HG02571 (cell line): Measurements from ENCODE around the gene OR2H2.

Experiments
- ATAC-seq: cut with Tn5 transposase; IDR thresholded peaks from one replicate; pipeline ENCODE4 v1.9.1; 2021; ENCODE audit warnings: mild to moderate bottlenecking, moderate library complexity; ENCODE audit not compliant: unreplicated experiment

Gene OR2H2

DNA sequence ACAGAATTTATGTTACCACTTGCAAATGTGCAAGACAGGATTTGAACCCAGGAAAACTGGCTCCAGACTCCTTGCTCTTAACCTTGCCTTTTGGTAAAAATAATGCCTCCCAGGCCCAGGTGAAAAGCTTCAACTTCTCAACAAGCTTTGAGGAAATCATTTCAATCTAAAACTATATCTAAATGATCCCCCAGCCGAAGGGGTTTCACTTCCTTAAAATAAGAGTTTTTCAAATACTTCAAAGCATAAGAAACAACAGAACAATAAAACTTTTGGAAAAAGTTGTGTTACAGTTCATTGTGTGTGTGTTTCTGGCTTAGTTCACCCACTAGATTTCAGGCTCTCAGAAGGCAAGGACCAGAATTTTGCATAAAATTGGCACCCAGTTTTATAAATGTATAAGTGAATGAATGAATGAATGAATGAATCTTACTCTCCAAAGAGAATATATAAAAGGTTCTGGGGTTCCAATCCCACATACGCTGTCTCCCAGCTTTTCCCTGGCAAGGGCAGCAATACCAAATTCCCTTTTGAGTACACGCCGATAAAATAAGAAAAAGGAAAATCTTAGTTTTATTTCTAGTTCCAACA, 5.4 kb downstream of the OR2H2 start:
- ATAC-seq = no peak

DNA sequence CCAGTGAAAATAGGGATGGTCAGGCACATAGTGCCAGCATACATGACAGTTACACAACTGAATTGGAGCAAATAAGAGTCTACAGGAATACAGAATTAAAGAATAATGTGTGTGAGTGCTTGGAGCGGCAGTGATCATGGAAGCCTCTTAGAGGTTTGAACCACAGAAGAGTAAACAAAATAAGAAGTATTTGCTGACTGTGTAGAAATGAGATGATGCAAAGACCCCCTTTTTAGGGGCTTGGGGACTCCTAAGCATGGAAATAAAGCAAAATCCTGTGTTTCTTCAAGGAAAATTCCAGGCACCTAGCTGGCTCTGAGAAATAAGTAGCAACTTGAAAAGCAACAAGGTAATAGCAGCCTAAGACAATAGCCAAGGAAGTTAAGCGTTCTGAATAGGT, 6.8 kb downstream of the OR2H2 start:
- ATAC-seq = no peak

DNA sequence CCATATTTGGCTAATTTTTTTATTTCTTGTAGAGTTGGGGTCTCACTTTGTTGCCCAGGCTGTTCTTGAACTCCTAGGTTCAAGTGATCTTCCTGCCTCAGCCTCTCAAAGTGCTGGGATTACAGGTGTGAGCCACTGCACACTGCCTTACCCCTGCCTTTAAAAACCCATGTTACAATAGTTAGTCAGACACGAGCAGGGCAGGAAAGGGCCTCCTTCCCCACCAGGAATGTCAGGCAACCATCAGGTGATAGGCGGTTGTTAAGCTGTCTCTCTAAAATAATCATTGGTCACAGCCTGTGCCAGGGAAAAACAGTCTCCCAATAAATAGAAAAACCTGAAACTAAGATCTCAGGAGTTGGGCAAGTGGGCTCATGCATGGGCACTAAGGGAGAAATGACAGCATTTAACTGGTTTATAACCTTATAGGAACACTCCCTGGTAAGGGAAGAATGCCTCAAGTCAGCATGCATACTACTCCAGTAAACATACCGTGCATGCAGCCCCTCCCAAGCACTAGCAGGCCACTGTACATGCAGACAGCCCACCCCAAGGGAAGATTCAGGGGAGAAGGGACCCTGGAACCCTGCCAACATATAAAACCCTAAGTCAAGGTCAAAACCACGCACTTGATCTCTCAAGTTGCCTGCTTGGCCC, 8.4 kb downstream of the OR2H2 start:
- ATAC-seq = no peak

DNA sequence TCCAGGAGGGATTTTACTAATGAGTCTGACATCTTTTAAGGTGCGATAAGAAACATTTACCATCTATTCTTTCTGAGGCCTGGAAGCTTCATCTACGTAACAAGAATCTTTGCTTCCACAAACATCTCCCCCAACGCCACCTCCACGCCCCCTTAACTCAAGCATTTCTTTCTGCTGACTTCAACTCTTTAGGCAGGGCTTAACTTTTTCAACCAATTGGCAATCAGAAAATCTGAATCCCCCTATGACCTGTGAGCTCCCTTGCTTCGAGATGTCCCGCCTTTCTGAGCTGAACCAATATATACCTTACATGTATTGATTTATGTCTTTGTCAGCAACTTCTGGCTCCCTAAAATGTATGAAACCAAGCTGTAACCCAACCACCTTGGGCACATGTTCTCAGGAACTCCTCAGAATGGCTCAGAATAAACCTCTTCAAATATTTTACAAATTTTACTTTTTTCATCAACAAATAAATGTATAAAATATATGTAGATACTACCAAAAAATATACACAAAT, 11.5 kb downstream of the OR2H2 start:
- ATAC-seq = no peak

GRCh38 chr6:29597184-29597583, 12.3 kb downstream of the OR2H2 start:
- no peak for ATAC-seq

- ATAC-seq = no peak
These were observed 13.3 kb downstream of the OR2H2 start for GRCh38 chr6:29598172-29598747.

- no peak for ATAC-seq
These were observed 17.8 kb downstream of the OR2H2 start for GRCh38 chr6:29602564-29603361.

GRCh38 chr6:29603456-29603855, 18.5 kb downstream of the OR2H2 start:
- ATAC-seq = no peak

GRCh38 chr6:29603930-29604329, 19.0 kb downstream of the OR2H2 start:
- no peak for ATAC-seq

DNA sequence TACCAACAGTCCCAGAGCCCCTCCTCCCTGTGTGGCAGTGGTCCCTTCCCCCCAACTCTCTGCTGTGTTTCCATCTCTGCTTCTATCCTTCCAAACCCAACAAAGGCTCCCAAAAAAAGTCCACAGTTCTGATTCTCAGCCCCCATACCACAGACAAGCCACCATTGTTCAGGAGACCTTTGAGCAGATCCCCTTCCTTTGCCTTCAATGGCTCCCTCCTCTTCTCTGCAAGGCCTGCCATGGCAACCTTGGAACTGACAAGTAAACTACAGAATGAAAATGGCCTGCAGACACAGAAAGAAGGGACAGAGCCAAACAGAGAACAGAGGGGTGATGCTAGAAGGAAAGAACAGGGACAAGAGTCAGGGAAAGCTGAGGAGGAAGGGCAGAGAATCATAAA, 23.2 kb downstream of the OR2H2 start:
- no peak for ATAC-seq

- ATAC-seq = no peak
These were observed 25.6 kb downstream of the OR2H2 start for GRCh38 chr6:29610540-29610939.

DNA sequence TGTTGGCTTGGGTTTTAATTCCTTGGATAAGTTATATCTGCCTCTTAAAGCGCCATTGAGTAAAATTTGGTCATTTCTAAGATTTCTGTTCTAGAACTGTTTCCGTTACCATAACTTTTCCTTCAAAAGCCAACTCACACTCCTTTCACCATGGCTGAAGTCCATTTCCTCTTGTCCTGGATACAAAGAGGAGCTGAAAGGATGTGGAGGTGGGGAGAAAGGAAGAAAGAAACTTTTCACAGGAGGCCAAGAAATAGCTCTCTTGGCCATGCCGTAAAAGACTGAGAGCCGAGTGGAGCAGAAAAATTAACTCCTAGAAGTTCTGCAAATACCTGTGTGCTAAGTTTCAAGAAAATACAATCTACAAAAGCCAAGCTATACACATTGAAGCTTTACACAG, 26.5 kb downstream of the OR2H2 start:
- ATAC-seq = no peak

DNA sequence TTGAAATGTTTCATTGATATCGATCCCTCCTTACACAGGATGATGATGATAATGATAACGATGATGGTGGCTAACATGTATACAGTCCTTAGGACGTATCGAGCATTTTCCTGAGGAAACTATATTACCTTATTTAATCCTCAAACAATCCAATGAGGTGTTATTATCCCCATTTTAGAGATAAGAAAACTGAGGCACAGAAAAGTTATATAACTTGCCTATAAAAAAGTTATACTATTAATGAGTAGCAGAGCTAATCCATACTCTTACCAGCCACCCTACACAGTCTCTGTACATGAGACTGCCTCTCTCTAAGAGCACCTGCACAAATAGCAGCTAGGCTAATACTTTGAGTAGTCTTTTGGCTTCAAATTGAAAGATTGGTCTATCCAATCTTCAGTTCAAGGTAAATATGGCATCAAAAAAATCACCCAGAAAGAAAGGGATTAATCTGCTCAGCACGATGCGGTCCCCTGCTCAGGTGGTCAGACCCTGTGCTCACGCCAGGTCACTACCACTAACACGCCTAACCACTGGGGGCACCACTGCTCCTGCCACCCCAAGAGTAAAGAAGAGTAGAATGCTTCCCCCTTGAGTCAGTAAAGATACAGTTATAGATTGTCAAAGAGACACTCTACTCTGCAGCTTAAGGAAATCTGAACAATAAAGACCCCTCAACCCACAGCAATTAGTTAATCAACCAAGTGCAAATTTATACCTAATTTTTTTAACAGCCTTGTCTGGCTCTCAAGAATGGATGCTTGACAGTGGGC, 33.0 kb downstream of the OR2H2 start:
- no peak for ATAC-seq

- no peak for ATAC-seq
These were observed 34.7 kb downstream of the OR2H2 start for GRCh38 chr6:29619578-29620160.

- no peak for ATAC-seq
These were observed 35.7 kb downstream of the OR2H2 start for GRCh38 chr6:29620630-29621029.

DNA sequence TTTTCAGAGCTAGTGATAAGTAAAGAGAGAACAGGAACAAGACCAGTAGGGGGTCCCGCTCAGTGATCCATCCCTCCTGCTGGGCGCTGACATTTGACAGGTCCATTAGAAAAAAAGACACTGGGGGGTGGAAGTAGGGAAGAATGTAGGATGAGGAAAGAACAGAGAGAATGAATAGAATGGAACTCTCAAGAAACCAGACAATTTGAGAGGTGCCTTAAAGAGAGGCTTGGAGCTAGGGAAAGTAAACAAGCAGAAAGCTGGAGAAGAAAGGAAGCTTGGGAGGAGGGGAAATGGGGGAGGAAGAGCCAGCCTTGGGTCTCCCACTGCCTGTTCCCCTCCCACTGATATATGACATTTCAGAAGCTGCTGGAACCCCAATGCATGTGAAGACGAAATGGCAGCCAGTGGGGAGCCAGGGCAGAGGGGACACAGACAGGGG, 39.6 kb downstream of the OR2H2 start:
- ATAC-seq = no peak

DNA sequence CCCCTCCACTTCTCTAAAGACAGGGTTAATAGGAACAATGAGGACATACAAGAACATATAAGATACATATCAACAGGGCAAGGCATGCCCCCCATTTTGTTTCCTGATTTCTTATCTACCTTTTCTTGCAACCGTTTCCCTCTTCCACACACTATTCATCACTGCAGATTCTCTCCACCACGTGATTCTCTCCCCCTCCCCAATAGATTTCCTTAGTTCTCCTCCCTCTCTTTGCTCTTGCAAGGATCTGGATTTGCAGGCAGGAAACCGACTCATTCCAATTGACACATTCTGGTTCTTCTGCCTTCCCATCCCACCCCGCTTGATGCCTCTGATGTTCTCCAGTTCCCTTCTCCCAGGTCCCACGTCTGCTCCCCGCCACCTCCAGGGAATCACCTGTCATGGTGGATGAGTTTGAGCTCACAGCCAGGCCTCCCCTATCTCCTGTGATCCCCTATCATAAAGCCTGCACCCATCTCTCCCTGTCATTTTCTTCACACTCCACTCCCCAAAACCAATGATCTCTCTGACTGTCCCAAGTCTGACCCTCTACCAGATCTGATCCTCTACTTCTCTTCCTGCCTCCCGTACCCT, 40.5 kb downstream of the OR2H2 start:
- no peak for ATAC-seq

GRCh38 chr6:29626948-29627754, 42.2 kb downstream of the OR2H2 start:
- ATAC-seq = no peak

DNA sequence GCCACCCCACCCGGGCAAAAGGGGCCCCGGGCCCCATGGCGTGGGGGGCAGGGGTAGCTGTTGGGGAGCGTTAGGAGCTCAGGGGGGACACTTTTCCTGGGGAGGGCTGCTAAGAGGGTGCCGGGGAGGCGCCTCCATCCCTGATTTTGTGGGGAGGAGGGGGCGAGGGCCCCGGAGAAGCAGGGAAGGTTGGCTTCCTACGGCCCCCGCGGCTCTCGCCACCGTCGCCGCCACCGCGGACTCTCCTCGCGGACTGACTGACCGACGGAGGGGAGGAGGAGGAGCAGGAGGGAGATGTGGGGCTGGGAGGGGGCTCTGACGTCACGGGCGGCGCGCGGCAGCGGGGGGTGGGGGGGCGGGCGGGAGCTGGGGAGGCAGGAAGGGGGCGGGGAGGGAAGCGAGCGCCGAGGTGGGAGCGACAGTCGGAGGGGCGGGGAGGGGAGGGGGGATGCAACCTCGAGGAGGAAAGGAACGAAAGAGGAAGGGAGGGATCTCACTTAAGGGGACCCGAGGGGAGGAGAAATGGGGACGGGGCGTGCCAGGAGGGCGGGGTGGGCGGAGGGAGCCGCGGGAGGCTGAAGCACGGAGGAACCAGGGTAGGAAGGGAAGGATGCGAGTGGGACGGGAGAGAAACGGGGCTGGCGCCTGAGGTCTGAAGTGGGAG, 43.0 kb downstream of the OR2H2 start:
- no peak for ATAC-seq
